GM12878 (cell line): ENCODE measurements around the gene SMCP. TPM values are rescaled to one million over a fixed set of nuclear protein-coding genes. Genes with fewer than 3 reads are reported as not detected.
A peak's percentile ranks its signal among the peaks of the same experiment; 100 is the strongest.

Experiments used
- ATAC-seq: fragments of 200-7000 bp; cut with Tn5 transposase; 3 replicates; pipeline ENCODE4 v1.9.1; 2020; ENCODE audit warnings: mild to moderate bottlenecking, moderate library complexity
- BruUV-seq: library from RNA; stranded (reverse); fragments of 400-500 nt; replicated peaks from 2 replicates; lab custom pipeline; 2021; lab: Mats Ljungman, UMichigan
- CTCF ChIA-PET: fragments of 300-600 bp; sonication (Branson Sonifier 250); formaldehyde crosslinking; extraction: SDS; loops from one replicate; lab custom pipeline; 2021; ENCODE audit warnings: inconsistent platforms; lab: Yijun Ruan, JAX
- POLR2A ChIA-PET: fragments of 350-600 bp; formaldehyde crosslinking; extraction: SDS; loops from one replicate; lab custom pipeline; 2021; ENCODE audit warnings: inconsistent platforms; lab: Charles Lee
- RAD21 ChIA-PET: fragments of 300-600 bp; sonication (Branson Sonifier 250); formaldehyde crosslinking; loops from one replicate; lab custom pipeline; 2023; ENCODE audit warnings: antibody characterized with exemption; ENCODE audit not compliant: unreplicated experiment; lab: Charles Lee
- SMC1A ChIA-PET: fragments of 300-600 bp; sonication (Branson Sonifier 250); formaldehyde crosslinking; loops from one replicate; lab custom pipeline; 2023; ENCODE audit not compliant: unreplicated experiment, uncharacterized antibody; lab: Charles Lee
- DNase-seq: peaks from one replicate; pipeline ENCODE4 v3.0.0-alpha.2; 2011; ENCODE audit warnings: low read depth, low spot score
- FAIRE-seq: peaks from 3 replicates; lab custom pipeline; 2011; peaks lifted over from hg19 to GRCh38; lab: Jason Lieb, UNC
- H2AFZ ChIP-seq: 2 replicates; pipeline ENCODE4 v1.6.0; 2011; ENCODE audit warnings: low read depth, low read length, control low read depth; ENCODE audit not compliant: control insufficient read depth
- H3K27ac ChIP-seq: 2 replicates; pipeline ENCODE4 v1.5.1; 2011; ENCODE audit warnings: control low read depth; ENCODE audit not compliant: control insufficient read depth, insufficient read depth
- H3K27me3 ChIP-seq, 2 experiments: replicated peaks in 1 of 2; 2 replicates each; pipeline versions ENCODE4 v1.6.0 to v1.6.1; 2011; ENCODE audit warnings: low read length in 1 of 2; ENCODE audit not compliant: control insufficient read depth in 2 of 2, insufficient read depth in 2 of 2
- H3K36me3 ChIP-seq, 2 experiments: 2 replicates each; pipeline ENCODE4 v1.5.1; 2011; ENCODE audit warnings: low read length in 1 of 2; ENCODE audit not compliant: control insufficient read depth in 2 of 2, insufficient read depth in 2 of 2
- H3K4me1 ChIP-seq: 2 replicates; pipeline ENCODE4 v1.6.1; 2011; ENCODE audit warnings: mild to moderate bottlenecking, low read length, moderate library complexity, mixed read lengths; ENCODE audit not compliant: control insufficient read depth, insufficient read depth
- H3K4me2 ChIP-seq: 2 replicates; pipeline ENCODE4 v1.6.0; 2011; ENCODE audit warnings: control low read depth; ENCODE audit not compliant: control insufficient read depth, insufficient read depth
- H3K4me3 ChIP-seq: fragments of 200-600 bp; sonication (generic); 2 replicates; pipeline ENCODE4 v1.5.1; 2016
- H3K79me2 ChIP-seq: 2 replicates; pipeline ENCODE4 v1.6.0; 2011; ENCODE audit warnings: low read length; ENCODE audit not compliant: control insufficient read depth, insufficient read depth
- H3K9ac ChIP-seq: 2 replicates; pipeline ENCODE4 v1.8.0; 2011; ENCODE audit warnings: low read length, control low read depth, mixed read lengths; ENCODE audit not compliant: control insufficient read depth, insufficient read depth
- H3K9me3 ChIP-seq: replicated peaks from 3 replicates; pipeline ENCODE4 v1.5.1; 2011; ENCODE audit warnings: mild to moderate bottlenecking, low read length; ENCODE audit not compliant: control insufficient read depth, insufficient read depth
- H4K20me1 ChIP-seq: 2 replicates; pipeline ENCODE4 v1.6.0; 2011; ENCODE audit not compliant: control insufficient read depth, insufficient read depth
- BMI1 ChIP-seq: fragments of 450-650 bp; IDR thresholded peaks from 2 replicates; pipeline ENCODE4 v1.6.1; 2016; ENCODE audit warnings: mild to moderate bottlenecking, moderate library complexity, borderline replicate concordance
- CTCF ChIP-seq, 3 experiments: IDR thresholded peaks in 2 of 3; conservative IDR thresholded peaks in 1 of 3; 2 replicates each; pipeline ENCODE4 v1.5.1; 2011; ENCODE audit warnings: low read depth in 3 of 3, low read length in 3 of 3, mild to moderate bottlenecking in 3 of 3, control low read depth in 2 of 3, moderate library complexity in 2 of 3, inconsistent platforms in 1 of 3, mixed read lengths in 1 of 3; ENCODE audit not compliant: control insufficient read depth in 2 of 3, insufficient read depth in 1 of 3; ENCODE audit errors: extremely low read depth in 1 of 3
- FOXM1 ChIP-seq: IDR thresholded peaks from 2 replicates; pipeline ENCODE4 v1.6.1; 2012; ENCODE audit warnings: low read depth, mild to moderate bottlenecking, inconsistent platforms, low read length, moderate library complexity
- POLR2A ChIP-seq: IDR thresholded peaks from 2 replicates; pipeline ENCODE4 v1.6.1; 2011; ENCODE audit warnings: low read depth, mild to moderate bottlenecking, low read length
- RAD21 ChIP-seq: IDR thresholded peaks from 2 replicates; pipeline ENCODE4 v1.6.1; 2011; ENCODE audit warnings: mild to moderate bottlenecking, low read depth, low read length, moderate library complexity; ENCODE audit not compliant: insufficient read depth
- SMC3 ChIP-seq: IDR thresholded peaks from 2 replicates; pipeline ENCODE4 v1.6.1; 2011; ENCODE audit warnings: low read length, improper control_type of control experiment, borderline replicate concordance
- YY1 ChIP-seq: IDR thresholded peaks from 2 replicates; pipeline ENCODE4 v1.6.1; 2011; ENCODE audit warnings: low read depth, mild to moderate bottlenecking, low read length
- WGBS: methylation state at CpG from one replicate; pipeline ENCODE4 v1.1.6; 2016; ENCODE audit warnings: low lambda C conversion rate; ENCODE audit not compliant: insufficient replicate concordance, insufficient coverage; ENCODE audit errors: missing lambda C conversion rate; 5-methylcytosine and 5-hydroxymethylcytosine counted together
- in situ Hi-C: fragments of 300-500 bp; cut with MboI; formaldehyde crosslinking; loops from 9 replicates; pipeline ENCODE4 v1.14.3; 2018; ENCODE audit warnings: mixed read lengths
- intact Hi-C: fragments of 100-400 bp; cut with micrococcal nuclease; formaldehyde crosslinking; loops from one replicate; pipeline ENCODE4 v1.14.2; 2022; ENCODE audit not compliant: unreplicated experiment
- polyA plus RNA-seq, 11 experiments: library from polyadenylated mRNA; depleted of rRNA in 4 of 11; unstranded in 6 of 11; stranded (reverse) in 5 of 11; fragments of >200 nt; fragmentation: Nextera tagmentation in 4 of 11; fragmentation: Illumina TruSeq in 1 of 11; extraction: Ambion mirVana in 4 of 11; extraction: Trizol in 1 of 11; gene quantifications; 1 replicate in 1 of 11; 2 replicates in 10 of 11; pipeline versions ENCODE4 v1.2.1 to v1.2.3, GENCODE V29; 2011 to 2016; ENCODE audit warnings: inconsistent platforms in 2 of 11, missing spikeins in 2 of 11, low read depth in 1 of 11
- total RNA-seq, 4 experiments: library from RNA; depleted of rRNA in 3 of 4; stranded (reverse); fragments of >200 nt in 3 of 4; fragmentation: Illumina TruSeq in 1 of 4; extraction: Trizol in 1 of 4; gene quantifications; 2 replicates each; pipeline versions ENCODE4 v1.2.1 to v1.2.3, GENCODE V29; 2013 to 2021

The SMCP gene
- total and polyA plus RNA-seq, 10 of the 15 experiments (the other 5 are each of a cell fraction or from before 2014, with no cell fraction given) = 0.16 to 0.69 (median 0.27) TPM; not detected in 7

- intact Hi-C loops = loop anchor here (1.0 to 5.0 kb wide), 2 partner anchors 57 to 274 kb away; no protein-coding TSS in a partner anchor
- no peak overlapping the region for H3K4me2 ChIP-seq
- SMC1A ChIA-PET = interaction anchor here (0.6 to 2.8 kb wide), 24 partner anchors 9 to 577 kb away, joined by 3 to 64 read pairs (median 4); partner anchors contain the start of genes IVL and SMCP
- in situ Hi-C loops = loop anchor here (5.0 kb wide), 2 partner anchors 54 to 269 kb away; no protein-coding TSS in a partner anchor
- TF ChIP-seq SMC3 (peak; percentile 90), POLR2A (no peak), RAD21 (peak; percentile 99), BMI1 (no peak), CTCF (IDR thresholded peaks at IDR 0.05 in 2 of 3, conservative IDR thresholded peaks at IDR 0.05 in 1 of 3; ENCODE audit: control insufficient read depth in 2 of 3, extremely low read depth in 1 of 3, insufficient read depth in 1 of 3, low read depth in 3 of 3, low read length in 3 of 3) (peak; percentile 74 to 80 (median 78); a peak in 5 of 6 replicates), YY1 (0 out of 2 replicates have a peak, but pooled peaks have one; percentile 33), FOXM1 (0 out of 2 replicates have a peak, but pooled peaks have one; percentile 17)
- BruUV-seq = no TSS peak
- CTCF ChIA-PET = interaction anchor here (0.9 to 4.7 kb wide), 27 partner anchors 9 to 485 kb away, joined by 3 to 106 read pairs (median 4); partner anchors contain the start of genes IVL and SMCP
- no peaks in the 10 kb centered on the region for H3K36me3 ChIP-seq
- DNase-seq (no peak), FAIRE-seq (peak; percentile 78), ATAC-seq (peak; percentile 87)
- WGBS = 0% methylated on average over 3 of the region's 3 CpGs
- H3K9me3 ChIP-seq = peaks cover 2% of the 10 kb centered on the region; the same call in 1 of the 3 replicates
- H3K27ac ChIP-seq = no peak overlapping the region
- no peaks in the 10 kb centered on the region for H4K20me1 ChIP-seq
- no peak overlapping the region for H2AFZ ChIP-seq
- no peak overlapping the region for H3K9ac ChIP-seq
- no peak overlapping the region for H3K4me3 ChIP-seq
- POLR2A ChIA-PET = no interaction called here
- no peaks in the 10 kb centered on the region for H3K79me2 ChIP-seq
- H3K4me1 ChIP-seq = no peaks in the 10 kb centered on the region
- RAD21 ChIA-PET = interaction anchor here (0.9 to 2.4 kb wide), 19 partner anchors 14 to 468 kb away, joined by 3 to 60 read pairs (median 4); partner anchors contain the start of genes IVL, LELP1 and SMCP
- peaks cover 0 to 2% of the 10 kb centered on the region in 2 experiments; a peak in 1 of 4 replicates for H3K27me3 ChIP-seq
Observed at GRCh38 chr1:152926091-152926490, 48.0 kb downstream of the SMCP start.
